Stomach smooth muscle (tissue), 2 donors: ENCODE measurements around the gene ZBTB42.
"Not testable (repeated sequence)": the region's sequence is repeated elsewhere in the genome, so short reads cannot be mapped to it uniquely, and the experiment has no call there.

Experiments
- H3K27ac ChIP-seq: one replicate; pipeline ENCODE4 v1.7.0; 2013; ENCODE audit warnings: mild to moderate bottlenecking, low read length, inconsistent platforms
- H3K27me3 ChIP-seq, 2 donors: one replicate each; pipeline ENCODE4 v1.7.0; 2013; ENCODE audit warnings: low read length in 2 of 2; ENCODE audit not compliant: insufficient read depth in 2 of 2, control insufficient read depth in 1 of 2
- H3K36me3 ChIP-seq, 2 donors: one replicate each; pipeline ENCODE4 v1.7.0; 2013; ENCODE audit warnings: low read length in 2 of 2; ENCODE audit not compliant: control insufficient read depth in 2 of 2, insufficient read depth in 2 of 2
- H3K4me1 ChIP-seq: one replicate; pipeline ENCODE4 v1.7.0; 2013; ENCODE audit warnings: low read length; ENCODE audit not compliant: control insufficient read depth, insufficient read depth
- H3K4me3 ChIP-seq, 2 donors: one replicate each; pipeline ENCODE4 v1.7.0; 2013; ENCODE audit warnings: low read length in 2 of 2
- H3K9ac ChIP-seq, 2 donors: one replicate each; pipeline ENCODE4 v1.7.0; 2013; ENCODE audit warnings: low read length in 2 of 2, mild to moderate bottlenecking in 1 of 2
- H3K9me3 ChIP-seq, 2 donors: one replicate each; pipeline ENCODE4 v1.7.0; 2013; ENCODE audit warnings: low read length in 2 of 2; ENCODE audit not compliant: control insufficient read depth in 2 of 2
- donor health status: healthy.
- donor health status: Pancreatic carcinoma.

Gene ZBTB42

DNA sequence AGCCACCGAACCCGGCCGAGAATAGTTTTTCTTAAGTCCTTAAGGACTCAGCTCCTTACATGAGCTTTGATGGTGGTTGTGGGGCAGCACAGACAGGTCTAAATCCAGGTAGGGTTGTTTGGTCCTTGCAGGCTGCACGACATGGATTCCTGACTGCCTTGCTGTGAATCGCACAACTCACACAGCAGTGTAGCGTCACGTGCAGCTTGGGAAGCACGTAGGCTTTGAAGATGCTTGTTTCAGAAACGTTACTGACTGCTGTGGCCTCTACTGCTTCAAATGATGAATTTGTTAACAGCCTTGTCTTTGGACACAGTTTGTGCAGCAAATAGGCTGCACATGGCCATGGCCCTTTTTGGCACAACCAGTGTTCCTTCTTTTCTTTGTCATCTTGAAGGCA lies 29.9 kb downstream of the ZBTB42 start:
- H3K9me3 ChIP-seq = no peaks in the 10 kb centered on the region
- no peak overlapping the region for H3K4me3 ChIP-seq
- peaks cover 0 to 2% of the 10 kb centered on the region in 2 donors for H3K27me3 ChIP-seq
- H3K9ac ChIP-seq = no peak overlapping the region
- H3K4me1 ChIP-seq = peaks cover 12% of the 10 kb centered on the region
- H3K36me3 ChIP-seq = no peaks in the 10 kb centered on the region
- H3K27ac ChIP-seq = no peak overlapping the region

DNA sequence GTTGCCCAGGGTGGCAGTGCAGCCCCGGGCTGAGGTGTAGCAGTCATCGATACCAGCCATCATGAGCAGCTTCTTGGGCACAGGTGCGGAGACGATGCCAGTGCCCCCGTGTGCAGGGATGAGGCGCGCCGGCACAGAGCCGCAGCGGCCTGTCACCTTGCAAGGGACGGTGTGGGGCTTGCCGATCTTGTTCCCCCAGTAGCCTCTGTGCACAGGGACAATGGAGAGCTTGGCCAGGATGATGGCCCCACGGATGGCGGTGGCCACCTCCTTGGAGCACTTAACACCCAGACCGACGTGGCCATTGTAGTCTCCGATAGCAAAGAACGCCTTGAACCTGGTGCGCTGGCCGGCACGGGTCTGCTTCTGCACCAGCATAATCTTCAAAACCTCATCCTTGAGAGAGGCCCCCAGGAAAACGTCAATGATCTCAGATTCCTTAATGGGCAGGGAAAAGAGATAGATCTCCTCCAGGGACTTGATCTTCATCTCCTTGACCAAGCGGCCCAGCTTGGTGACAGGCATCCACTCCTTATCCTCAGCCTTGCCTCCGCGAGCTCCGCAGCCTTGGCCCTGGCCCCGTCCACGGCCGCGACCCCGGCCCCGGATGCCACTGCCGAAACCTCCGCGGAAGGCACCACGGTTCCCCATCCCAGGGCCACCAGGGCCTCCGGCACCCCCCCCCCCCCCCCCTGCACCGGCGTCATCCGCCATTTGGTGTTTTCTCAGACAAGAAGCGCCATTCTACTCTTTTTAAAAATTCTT lies 35.5 kb downstream of the ZBTB42 start:
- H3K9me3 ChIP-seq, H3K36me3 ChIP-seq, H3K27me3 ChIP-seq, H3K27ac ChIP-seq, H3K4me1 ChIP-seq, H3K9ac ChIP-seq, H3K4me3 ChIP-seq: not testable (repeated sequence)

DNA sequence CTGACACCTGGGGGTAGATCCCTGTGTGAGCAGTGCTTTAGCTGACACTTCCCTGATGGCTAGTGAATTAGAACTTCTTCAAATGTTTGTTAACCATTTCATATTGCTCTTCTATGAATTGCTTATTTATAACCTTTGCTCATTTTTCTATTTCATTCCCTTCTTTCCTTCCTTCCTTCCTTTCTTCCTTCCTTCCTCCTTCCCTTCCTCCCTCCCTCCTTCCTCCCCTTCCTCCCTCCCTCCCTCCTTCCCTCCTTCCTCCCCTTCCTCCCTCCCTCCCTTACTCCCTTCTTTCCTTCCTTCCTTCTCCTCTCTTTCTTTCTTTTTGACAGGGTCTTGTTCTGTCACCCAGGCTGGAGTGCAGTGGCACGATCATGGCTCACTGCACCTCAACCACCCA lies 40.8 kb downstream of the ZBTB42 start:
- Histone ChIP-seq H3K9me3 (no peaks in the 10 kb centered on the region), H3K4me1 (peaks cover 19% of the 10 kb centered on the region), H3K9ac (no peak overlapping the region), H3K36me3 (no peaks in the 10 kb centered on the region), H3K4me3 (no peak overlapping the region), H3K27ac (no peak overlapping the region), H3K27me3 (peaks cover 24 to 33% of the 10 kb centered on the region in 2 donors)

DNA sequence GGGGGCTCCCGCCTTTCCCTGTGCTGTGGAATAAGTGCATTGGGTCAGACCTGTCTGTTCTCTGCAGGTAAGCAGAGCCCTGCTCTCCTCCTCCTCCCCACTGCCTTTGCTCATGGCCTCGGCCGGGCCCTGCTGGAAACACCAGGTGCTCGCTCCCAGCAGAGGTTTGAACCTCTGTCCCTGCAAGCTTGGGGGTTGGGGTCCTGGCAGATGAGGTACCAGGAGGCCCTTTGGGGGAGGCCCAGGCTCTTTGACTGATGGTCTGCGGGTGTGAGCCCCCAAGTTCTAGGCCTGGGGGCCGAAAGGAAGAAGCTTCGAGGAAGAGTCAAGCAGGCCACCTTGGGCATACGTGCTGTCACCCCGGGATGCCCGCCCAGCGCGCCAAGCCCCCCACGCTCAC lies 42.1 kb downstream of the ZBTB42 start:
- Histone ChIP-seq H3K36me3 (no peaks in the 10 kb centered on the region), H3K4me3 (peak overlapping the region in 1 of 2 donors; percentile 70), H3K9me3 (no peaks in the 10 kb centered on the region), H3K9ac (no peak overlapping the region), H3K27ac (no peak overlapping the region), H3K27me3 (peaks cover 25 to 33% of the 10 kb centered on the region in 2 donors), H3K4me1 (peaks cover 19% of the 10 kb centered on the region)

DNA sequence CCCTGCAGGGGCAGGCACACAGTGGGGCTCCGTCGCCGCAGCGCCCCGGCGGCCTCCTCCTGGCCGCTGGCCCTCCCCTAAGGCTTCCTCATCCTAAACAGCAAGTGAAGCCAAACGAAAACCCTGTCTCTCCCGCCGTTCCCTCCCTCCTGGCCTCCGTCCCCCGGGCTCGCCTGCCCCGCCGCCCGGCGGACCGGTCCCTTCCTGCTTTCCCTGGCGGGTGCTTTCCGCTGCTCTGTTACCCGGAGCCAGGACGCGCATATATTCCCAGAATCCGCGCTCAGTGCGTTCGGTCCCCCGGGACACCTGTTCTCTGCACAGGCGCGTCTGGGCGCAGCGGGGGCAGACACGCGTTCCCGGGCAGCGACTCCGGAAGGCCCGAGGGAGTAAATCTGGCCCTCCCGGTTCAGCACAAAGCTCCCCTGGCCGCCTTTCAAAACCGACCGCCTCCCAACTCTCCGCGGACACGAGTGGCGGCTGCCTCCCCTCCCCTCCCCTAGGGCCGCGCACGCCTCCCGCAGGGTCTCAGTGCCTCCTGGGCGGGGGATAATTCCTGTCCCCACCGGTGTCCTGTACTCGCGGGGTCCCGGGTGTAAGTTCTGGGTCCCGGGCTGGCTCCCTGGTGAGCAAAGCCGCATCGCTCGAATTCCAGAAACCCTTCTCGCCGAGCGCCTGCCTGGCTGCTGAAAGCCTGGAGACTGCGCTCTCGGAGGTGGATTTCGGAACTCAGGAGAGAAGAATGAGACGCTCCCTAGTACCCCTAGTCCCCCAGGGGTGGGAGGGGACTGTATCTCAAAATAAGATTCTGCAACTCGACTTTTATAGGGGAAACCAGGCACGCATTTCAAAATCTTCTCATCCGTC lies 42.8 kb downstream of the ZBTB42 start:
- Histone ChIP-seq H3K27ac (no peak overlapping the region), H3K27me3 (peaks cover 25 to 33% of the 10 kb centered on the region in 2 donors), H3K4me1 (peaks cover 19% of the 10 kb centered on the region), H3K4me3 (peak overlapping the region; percentile 33 to 70), H3K36me3 (no peaks in the 10 kb centered on the region), H3K9ac (peak overlapping the region; percentile 53 to 58), H3K9me3 (no peaks in the 10 kb centered on the region)

DNA sequence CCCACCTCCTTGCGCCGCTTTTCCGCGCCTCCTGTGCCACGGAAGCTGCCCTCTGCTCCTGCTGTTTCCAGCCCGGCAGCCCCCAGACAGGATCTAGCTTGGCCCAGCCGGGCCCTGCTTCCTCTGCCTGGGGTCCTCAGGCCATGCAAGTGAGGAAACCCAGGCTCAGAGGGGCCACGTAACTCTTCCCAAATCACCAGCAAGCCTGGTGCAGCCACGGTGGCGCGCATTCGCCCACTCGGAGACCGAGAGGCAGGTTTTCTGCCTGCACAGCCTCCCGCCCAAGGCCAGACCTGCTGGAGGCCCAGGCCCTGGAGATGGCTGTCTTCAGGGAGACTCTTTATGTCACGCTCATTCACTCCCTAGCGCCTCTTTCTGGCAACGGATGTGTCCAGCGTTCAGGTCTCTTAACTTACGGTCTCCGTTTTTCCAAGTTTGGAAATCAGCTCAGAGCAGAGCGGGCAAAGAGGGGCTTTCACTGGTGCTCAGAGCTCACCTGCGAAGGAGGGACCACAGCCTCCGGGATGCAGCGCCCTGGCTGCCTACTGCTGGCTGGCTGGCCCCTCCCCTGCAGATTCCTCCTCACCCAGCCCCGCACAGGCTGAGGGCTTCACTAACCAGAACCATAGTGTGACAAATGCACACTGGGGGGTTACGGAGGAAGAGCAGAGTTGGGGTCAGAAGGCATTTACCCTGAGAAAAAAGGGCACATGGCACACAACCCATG lies 43.6 kb downstream of the ZBTB42 start:
- Histone ChIP-seq H3K9ac (peak overlapping the region in 1 of 2 donors; percentile 53), H3K36me3 (no peaks in the 10 kb centered on the region), H3K4me1 (peaks cover 19% of the 10 kb centered on the region), H3K27me3 (peaks cover 25 to 33% of the 10 kb centered on the region in 2 donors), H3K27ac (no peak overlapping the region), H3K4me3 (peak overlapping the region; percentile 33 to 70), H3K9me3 (no peaks in the 10 kb centered on the region)

GRCh38 chr14:104845033-104845666 lies 44.2 kb downstream of the ZBTB42 start:
- Histone ChIP-seq H3K4me3 (no peak overlapping the region), H3K27me3 (peaks cover 27 to 37% of the 10 kb centered on the region in 2 donors), H3K9ac (no peak overlapping the region)

GRCh38 chr14:104845834-104846441 lies 45.0 kb downstream of the ZBTB42 start:
- H3K9me3 ChIP-seq = no peaks in the 10 kb centered on the region
- H3K36me3 ChIP-seq = no peaks in the 10 kb centered on the region
- H3K27ac ChIP-seq = no peak overlapping the region
- H3K4me1 ChIP-seq = peaks cover 19% of the 10 kb centered on the region
- H3K4me3 ChIP-seq = no peak overlapping the region
- H3K9ac ChIP-seq = no peak overlapping the region
- peaks cover 27 to 37% of the 10 kb centered on the region in 2 donors for H3K27me3 ChIP-seq

More at GRCh38 chr14:104845033-104845666, 44.2 kb downstream of the ZBTB42 start:
- no peak overlapping the region for H3K27ac ChIP-seq
- no peaks in the 10 kb centered on the region for H3K9me3 ChIP-seq
- H3K4me1 ChIP-seq = peaks cover 19% of the 10 kb centered on the region
- H3K36me3 ChIP-seq = no peaks in the 10 kb centered on the region

- Histone ChIP-seq H3K27ac (no peak overlapping the region), H3K4me3 (no peak overlapping the region), H3K9me3 (no peaks in the 10 kb centered on the region), H3K4me1 (no peaks in the 10 kb centered on the region), H3K36me3 (no peaks in the 10 kb centered on the region), H3K27me3 (peaks cover 4 to 20% of the 10 kb centered on the region in 2 donors), H3K9ac (no peak overlapping the region)
Measured at GRCh38 chr14:104852280-104852663, 51.4 kb downstream of the ZBTB42 start.
